ENCODE results near the gene TBL1XR1. TPM values are rescaled to one million over a fixed set of nuclear protein-coding genes. Genes with fewer than 3 reads are reported as not detected.

The TBL1XR1 gene
- total RNA-seq, 1 experiment from 2014 or later, result 175 TPM

- H4K20me1 ChIP-seq (ENCODE audit: control insufficient read depth, insufficient read depth, insufficient read length), result no peaks in the 10 kb centered on the region
- no peak overlapping the region for H4K91ac ChIP-seq (ENCODE audit: insufficient read length, low read depth, low read length)
- no peak overlapping the region for H3K4me3 Mint-ChIP-seq
- no peak overlapping the region for H2BK12ac ChIP-seq (ENCODE audit: insufficient read length, low read depth, low read length)
- peaks cover 5% of the 10 kb centered on the region for H3K79me1 ChIP-seq (ENCODE audit: insufficient read depth, low read depth, low read length, poor library complexity, severe bottlenecking)
- no peak overlapping the region for H3K9ac ChIP-seq (ENCODE audit: extremely low read depth, insufficient read length, low read length)
- H3K27me3 Mint-ChIP-seq (ENCODE audit: low read depth), result no peaks in the 10 kb centered on the region
- no peak overlapping the region for H3K27ac ChIP-seq (ENCODE audit: insufficient read length, low read depth, low read length)
- no peak overlapping the region for H2BK5ac ChIP-seq (ENCODE audit: insufficient read length, low read length)
- no peak overlapping the region for H4K8ac ChIP-seq (replicated peaks; ENCODE audit: insufficient read length, low read depth, low read length)
- no peak overlapping the region for H3K14ac ChIP-seq (ENCODE audit: insufficient read depth, low read length)
- H2BK15ac ChIP-seq (ENCODE audit: low read depth, low read length), result no peak overlapping the region
- peaks cover 17 to 34% (median 26%) of the 10 kb centered on the region in 3 experiments for H3K36me3 Mint-ChIP-seq (ENCODE audit: insufficient read depth in 1 of 3, low read depth in 3 of 3)
- no peak overlapping the region for H2AFZ ChIP-seq (ENCODE audit: low read length)
- DNase-seq, result no peak
- TF ChIP-seq, protein P1, sequence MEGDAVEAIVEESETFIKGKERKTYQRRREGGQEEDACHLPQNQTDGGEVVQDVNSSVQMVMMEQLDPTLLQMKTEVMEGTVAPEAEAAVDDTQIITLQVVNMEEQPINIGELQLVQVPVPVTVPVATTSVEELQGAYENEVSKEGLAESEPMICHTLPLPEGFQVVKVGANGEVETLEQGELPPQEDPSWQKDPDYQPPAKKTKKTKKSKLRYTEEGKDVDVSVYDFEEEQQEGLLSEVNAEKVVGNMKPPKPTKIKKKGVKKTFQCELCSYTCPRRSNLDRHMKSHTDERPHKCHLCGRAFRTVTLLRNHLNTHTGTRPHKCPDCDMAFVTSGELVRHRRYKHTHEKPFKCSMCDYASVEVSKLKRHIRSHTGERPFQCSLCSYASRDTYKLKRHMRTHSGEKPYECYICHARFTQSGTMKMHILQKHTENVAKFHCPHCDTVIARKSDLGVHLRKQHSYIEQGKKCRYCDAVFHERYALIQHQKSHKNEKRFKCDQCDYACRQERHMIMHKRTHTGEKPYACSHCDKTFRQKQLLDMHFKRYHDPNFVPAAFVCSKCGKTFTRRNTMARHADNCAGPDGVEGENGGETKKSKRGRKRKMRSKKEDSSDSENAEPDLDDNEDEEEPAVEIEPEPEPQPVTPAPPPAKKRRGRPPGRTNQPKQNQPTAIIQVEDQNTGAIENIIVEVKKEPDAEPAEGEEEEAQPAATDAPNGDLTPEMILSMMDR (conservative IDR thresholded peaks at IDR 0.05), result no peak
- no peaks in the 10 kb centered on the region for H3K9me3 ChIP-seq (ENCODE audit: control insufficient read depth, low read depth, low read length)
- H3K23ac ChIP-seq (ENCODE audit: insufficient read length, low read depth, low read length), result no peak overlapping the region
- no peak overlapping the region for H2AK5ac ChIP-seq (ENCODE audit: insufficient read length, low read length)
- H3K4me1 Mint-ChIP-seq, result peaks cover 24 to 25% of the 10 kb centered on the region in 2 experiments
- H3K56ac ChIP-seq (ENCODE audit: insufficient read length, low read depth, low read length), result no peak overlapping the region
- no peaks in the 10 kb centered on the region for H3K23me2 ChIP-seq (ENCODE audit: insufficient read length, low read depth, low read length, poor library complexity, severe bottlenecking)
- no peak overlapping the region for H3K27ac Mint-ChIP-seq
- no peak overlapping the region for H3T11ph ChIP-seq (ENCODE audit: low read length)
- H3K4ac ChIP-seq (ENCODE audit: low read depth, low read length), result no peak overlapping the region
- no peaks in the 10 kb centered on the region for H3K9me3 Mint-ChIP-seq
- H2BK120ac ChIP-seq (ENCODE audit: low read depth, low read length, poor library complexity, severe bottlenecking), result no peak overlapping the region
- peaks cover 19% of the 10 kb centered on the region for H3K79me2 ChIP-seq (ENCODE audit: insufficient read depth, low read length)
- H2BK20ac ChIP-seq (ENCODE audit: low read depth, low read length, poor library complexity, severe bottlenecking), result no peak overlapping the region
- WGBS (ENCODE audit: extremely low coverage, insufficient read length, low lambda C conversion rate), result no CpG with 5 or more reads among the region's 1 CpG
- no peak overlapping the region for H4K5ac ChIP-seq (ENCODE audit: insufficient read length, low read depth, low read length)
- peaks cover 6% of the 10 kb centered on the region; the same call in 1 of the 2 replicates for H3K4me1 ChIP-seq (ENCODE audit: insufficient read depth, low read length)
- no peak overlapping the region for H3K18ac ChIP-seq (ENCODE audit: insufficient read length, low read depth, low read length)
- H3K27me3 ChIP-seq (ENCODE audit: insufficient read depth, low read length), result no peaks in the 10 kb centered on the region
- H3K4me2 ChIP-seq (ENCODE audit: insufficient read depth, insufficient read length, low read length), result no peak overlapping the region
These were observed 117.2 kb downstream of the TBL1XR1 start for GRCh38 chr3:177080122-177080521.

Measured in H9 (cell line).